HL-60 (cell line): ENCODE measurements around the gene CBFA2T2.
"Not testable (repeated sequence)": the region's sequence is repeated elsewhere in the genome, so short reads cannot be mapped to it uniquely, and the experiment has no call there.

Experiments used
- CTCF ChIP-seq: IDR thresholded peaks from one replicate; pipeline ENCODE4 v1.5.1; 2011; ENCODE audit warnings: low read length, control low read depth, inconsistent platforms; ENCODE audit not compliant: insufficient read depth
- GABPA ChIP-seq: IDR thresholded peaks from 2 replicates; pipeline ENCODE4 v1.6.1; 2012; ENCODE audit warnings: low read depth
- POLR2AphosphoS5 ChIP-seq: IDR thresholded peaks from 2 replicates; pipeline ENCODE4 v1.6.1; 2012; ENCODE audit warnings: low read depth

- not testable (repeated sequence) for TF ChIP-seq CTCF, GABPA, POLR2AphosphoS5
These were observed 18.1 kb downstream of the CBFA2T2 start for GRCh38 chr20:33508015-33508414.
